NCI-H128 (cell line): ENCODE results near the gene SPECC1.
"Not testable (repeated sequence)": the region's sequence is repeated elsewhere in the genome, so short reads cannot be mapped to it uniquely, and the experiment has no call there.

Source experiments
- DNase-seq: peaks from one replicate; lab custom pipeline; 2025; ENCODE audit not compliant: unreplicated experiment; lab: John Stamatoyannopoulos, UW

The SPECC1 gene

GRCh38 chr17:20067711-20068110, 58.6 kb downstream of the SPECC1 start:
- no peak for DNase-seq

- no peak for DNase-seq
These were observed 59.3 kb downstream of the SPECC1 start for GRCh38 chr17:20068445-20068844.

DNA sequence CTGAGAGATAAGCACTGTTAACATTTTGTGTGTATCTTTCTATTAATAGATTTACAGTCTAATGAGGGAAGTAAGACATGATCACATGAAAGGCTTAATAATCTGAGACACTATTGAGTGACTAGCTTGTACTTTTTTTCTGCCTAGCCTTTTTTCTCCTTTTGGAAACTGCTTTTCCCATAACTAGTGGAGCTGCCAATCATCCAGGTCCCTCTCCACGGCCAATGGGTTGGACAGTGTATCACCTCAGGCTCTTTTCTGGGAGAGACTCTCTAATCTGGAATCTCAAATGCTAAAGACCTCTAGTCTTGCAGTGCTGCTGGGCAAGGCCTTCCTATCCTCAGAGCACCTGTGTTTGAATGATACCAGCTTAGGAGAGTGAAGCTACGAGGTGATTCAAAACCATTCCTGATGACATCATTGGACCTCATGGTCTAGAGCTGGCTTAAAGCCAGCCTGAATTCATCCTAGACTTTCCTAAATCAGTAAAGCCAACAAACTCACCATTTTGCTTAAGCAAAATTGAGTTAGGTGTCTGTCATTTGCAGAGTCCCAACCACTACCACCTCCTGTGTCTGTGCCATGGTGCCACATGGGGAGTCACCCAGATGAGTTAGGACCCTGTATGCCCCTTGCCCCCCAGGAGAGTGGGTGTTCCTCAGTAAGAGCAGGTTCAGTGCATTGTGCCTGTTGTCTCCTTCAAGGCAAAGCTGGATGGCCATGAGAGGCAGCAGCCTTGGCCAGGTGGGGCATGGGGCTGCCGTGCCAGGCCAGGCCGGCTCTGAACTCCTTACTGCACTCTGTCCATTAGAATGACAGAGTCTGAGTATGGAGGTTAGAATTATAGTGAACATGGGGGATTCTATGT, 62.9 kb downstream of the SPECC1 start:
- DNase-seq: no peak

DNA sequence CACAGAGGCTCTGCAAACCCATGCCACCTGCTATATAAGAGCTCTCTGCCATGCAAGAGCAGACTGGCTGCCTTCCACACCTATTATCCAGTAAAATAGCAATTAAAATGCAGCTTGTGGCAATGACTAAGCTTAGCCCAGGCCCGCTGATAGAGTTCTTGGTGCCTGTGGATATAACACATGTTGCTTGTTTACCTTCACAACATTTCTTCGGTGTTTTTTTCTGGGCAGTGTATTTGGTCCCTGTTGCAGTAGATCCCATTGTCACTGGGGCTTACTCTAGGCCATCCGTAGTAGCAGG, 63.5 kb downstream of the SPECC1 start:
- no peak for DNase-seq

GRCh38 chr17:20073055-20073979, 64.2 kb downstream of the SPECC1 start:
- no peak for DNase-seq

- DNase-seq: no peak
These were observed 64.8 kb downstream of the SPECC1 start for GRCh38 chr17:20074001-20074400.

DNA sequence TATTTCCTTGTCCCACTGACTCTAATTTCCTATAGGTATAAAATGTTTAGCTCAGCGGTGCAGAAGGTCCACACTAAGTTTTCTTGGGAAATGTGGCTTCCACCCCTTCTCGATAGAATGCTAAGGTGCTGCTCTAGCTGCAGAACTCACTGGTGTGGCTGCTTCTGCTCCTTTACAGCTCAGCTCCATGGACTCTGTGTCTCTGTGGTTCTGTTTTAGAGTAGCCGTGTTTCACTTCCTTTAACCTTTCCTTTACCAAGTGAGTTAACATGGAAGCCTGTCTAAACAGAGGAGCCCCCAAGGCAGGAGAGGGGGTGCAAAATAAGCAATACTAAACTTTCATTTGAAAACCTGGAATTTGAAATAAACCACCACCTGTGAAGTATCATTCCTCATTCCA, 65.3 kb downstream of the SPECC1 start:
- no peak for DNase-seq

- DNase-seq: not testable (repeated sequence)
These were observed 67.0 kb downstream of the SPECC1 start for GRCh38 chr17:20076137-20076536.

GRCh38 chr17:20077978-20078685, 69.0 kb downstream of the SPECC1 start:
- DNase-seq: no peak

DNA sequence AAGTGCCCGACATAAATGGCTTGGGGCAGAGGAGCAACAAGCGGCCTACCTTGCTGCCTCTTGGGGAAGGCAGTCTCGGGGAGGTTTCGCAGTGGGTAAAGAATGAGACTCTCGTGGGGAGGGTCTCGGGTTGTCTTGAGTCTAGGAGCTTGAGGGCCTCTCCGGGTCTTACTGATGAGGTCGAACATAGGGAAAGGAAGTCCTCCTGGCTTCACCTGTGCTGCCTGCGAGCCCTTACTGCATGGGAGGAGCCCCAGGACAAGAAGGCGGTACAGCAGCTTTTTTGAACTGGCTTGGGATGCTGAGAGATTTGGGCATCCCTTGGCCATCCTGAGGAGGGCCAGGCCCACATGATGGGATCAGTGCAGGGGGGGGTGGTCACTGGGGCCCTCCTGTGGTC, 71.4 kb downstream of the SPECC1 start:
- DNase-seq: no peak

- no peak for DNase-seq
These were observed 74.1 kb downstream of the SPECC1 start for GRCh38 chr17:20083156-20083859.

- DNase-seq: no peak
These were observed 75.6 kb downstream of the SPECC1 start for GRCh38 chr17:20084621-20085282.

- DNase-seq: no peak
These were observed 76.2 kb downstream of the SPECC1 start for GRCh38 chr17:20085283-20085845.

DNA sequence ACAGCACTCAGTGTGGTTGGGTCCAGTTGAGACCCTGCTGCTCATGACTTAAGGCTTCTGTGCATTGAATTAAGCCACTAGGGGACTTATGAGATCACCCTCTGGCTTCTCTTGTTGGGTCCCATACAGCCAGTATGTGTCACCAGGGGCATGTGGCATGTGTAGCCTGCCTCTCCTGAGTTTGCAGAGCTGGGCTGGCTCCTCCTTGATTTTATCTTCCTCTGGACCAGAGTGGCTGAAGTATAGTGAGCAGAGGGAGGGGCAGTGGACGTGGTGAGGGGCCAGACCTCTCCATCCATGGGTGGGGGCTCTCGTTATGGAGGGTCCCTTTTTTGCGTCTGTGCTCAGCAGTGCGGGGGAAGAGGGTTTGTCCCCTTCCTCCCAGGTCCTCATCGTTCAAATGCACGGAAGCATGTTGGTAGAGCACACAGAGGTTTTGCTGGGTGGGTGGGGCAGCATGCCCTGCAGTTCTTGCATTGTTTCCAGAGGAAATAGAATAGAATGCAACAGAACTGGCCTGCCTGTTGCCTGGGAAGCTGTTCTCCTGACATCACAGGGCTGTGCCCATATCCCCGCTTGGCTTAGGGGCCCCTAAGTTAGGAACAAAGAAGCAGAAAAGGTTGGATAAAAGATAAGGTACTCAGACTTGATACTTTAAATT, 77.4 kb downstream of the SPECC1 start:
- no peak for DNase-seq

- DNase-seq: no peak
These were observed 78.5 kb downstream of the SPECC1 start for GRCh38 chr17:20087538-20088250.

- no peak for DNase-seq
These were observed 80.8 kb downstream of the SPECC1 start for GRCh38 chr17:20089756-20090547.

- no peak for DNase-seq
These were observed 82.2 kb downstream of the SPECC1 start for GRCh38 chr17:20091174-20092029.
